K562 (cell line): ENCODE data around the gene CLEC12A. TPM values are rescaled to one million over a fixed set of nuclear protein-coding genes. Genes with fewer than 3 reads are reported as not detected.

Experiments
- ATAC-seq: fragments of 200-7000 bp; cut with Tn5 transposase; 3 replicates; pipeline ENCODE4 v1.9.1; 2020; ENCODE audit warnings: moderate library complexity
- BruUV-seq: library from RNA; stranded (reverse); fragments of 400-500 nt; replicated peaks from 2 replicates; lab custom pipeline; 2021; lab: Mats Ljungman, UMichigan
- CTCF ChIA-PET: fragments of 300-600 bp; formaldehyde crosslinking; extraction: SDS; loops from one replicate; lab custom pipeline; 2021; ENCODE audit warnings: low intra/inter-chr PET ratio; lab: Yijun Ruan, JAX
- POLR2A ChIA-PET: fragments of 300-600, 350-650 bp; sonication (Branson Sonifier 250); formaldehyde crosslinking; extraction: SDS; loops from one replicate; lab custom pipeline; 2021; ENCODE audit warnings: antibody characterized with exemption, inconsistent platforms; lab: Yijun Ruan, JAX
- DNase-seq, 4 experiments: peaks; one replicate each; pipeline versions ENCODE4 v3.0.0 to v3.0.0-alpha.2; 2011 to 2018; ENCODE audit warnings: low spot score in 3 of 4, mixed read lengths in 3 of 4; ENCODE audit errors: extremely low read depth in 1 of 4
- FAIRE-seq: peaks from 2 replicates; lab custom pipeline; 2011; peaks lifted over from hg19 to GRCh38; lab: Jason Lieb, UNC
- H2AFZ ChIP-seq: 2 replicates; pipeline ENCODE4 v1.6.0; 2011; ENCODE audit warnings: low read depth, low read length, control low read depth, inconsistent platforms
- H3K27ac ChIP-seq: fragments of 200-600 bp; 3 replicates; pipeline ENCODE4 v1.8.0; 2011; ENCODE audit warnings: low read depth, mild to moderate bottlenecking, control low read depth, inconsistent platforms, low read length, moderate library complexity, mixed read lengths; ENCODE audit errors: extremely low read depth
- H3K27me3 ChIP-seq, 2 experiments: fragments of 300-600 bp in 1 of 2; 2 replicates in 1 of 2; 3 replicates in 1 of 2; pipeline versions ENCODE4 v1.6.0 to v1.8.0; 2011; ENCODE audit warnings: inconsistent platforms in 2 of 2, low read length in 2 of 2, mild to moderate bottlenecking in 1 of 2, mixed read lengths in 1 of 2, moderate library complexity in 1 of 2; ENCODE audit not compliant: control insufficient read depth in 2 of 2, insufficient read depth in 2 of 2
- H3K36me3 ChIP-seq: fragments of 300-600 bp; 3 replicates; pipeline ENCODE4 v1.8.0; 2011; ENCODE audit warnings: mild to moderate bottlenecking, low read length, inconsistent platforms; ENCODE audit not compliant: control insufficient read depth, insufficient read depth
- H3K4me1 ChIP-seq, 2 experiments: fragments of 200-600 bp in 1 of 2; replicated peaks in 1 of 2; 2 replicates in 1 of 2; 3 replicates in 1 of 2; pipeline versions ENCODE4 v1.5.1 to v1.8.0; 2011; ENCODE audit warnings: inconsistent platforms in 2 of 2, low read length in 2 of 2, mild to moderate bottlenecking in 1 of 2, mixed read lengths in 1 of 2, moderate library complexity in 1 of 2; ENCODE audit not compliant: control insufficient read depth in 2 of 2, insufficient read depth in 2 of 2
- H3K4me2 ChIP-seq: 2 replicates; pipeline ENCODE4 v1.6.1; 2011; ENCODE audit warnings: low read length, control low read depth, inconsistent platforms, mixed read lengths; ENCODE audit not compliant: insufficient read depth
- H3K4me3 ChIP-seq: fragments of 200-600 bp; sonication (generic), shearing (Covaris generic); 2 replicates; pipeline ENCODE4 v1.5.1; 2016; ENCODE audit warnings: control low read depth, inconsistent platforms
- H3K79me2 ChIP-seq: fragments of 200-600 bp; 3 replicates; pipeline ENCODE4 v1.8.0; 2011; ENCODE audit warnings: low read length, inconsistent platforms; ENCODE audit not compliant: control insufficient read depth, insufficient read depth
- H3K9ac ChIP-seq, 2 experiments: 2 replicates each; pipeline versions ENCODE4 v1.6.0 to v1.6.1; 2011; ENCODE audit warnings: low read depth in 2 of 2, low read length in 2 of 2, control low read depth in 1 of 2, inconsistent platforms in 1 of 2, mild to moderate bottlenecking in 1 of 2, mixed read lengths in 1 of 2; ENCODE audit not compliant: insufficient read depth in 1 of 2
- H3K9me1 ChIP-seq: one replicate; pipeline ENCODE4 v1.6.0; 2011; ENCODE audit warnings: inconsistent platforms, mild to moderate bottlenecking, low read length, moderate library complexity; ENCODE audit not compliant: control insufficient read depth, insufficient read depth
- H3K9me3 ChIP-seq: replicated peaks from 2 replicates; pipeline ENCODE4 v1.5.1; 2011; ENCODE audit warnings: low read depth, low read length, inconsistent platforms; ENCODE audit not compliant: control insufficient read depth, insufficient read depth
- H4K20me1 ChIP-seq: replicated peaks from 2 replicates; pipeline ENCODE4 v1.6.1; 2011; ENCODE audit warnings: low read length, inconsistent platforms, mixed read lengths; ENCODE audit not compliant: control insufficient read depth, insufficient read depth
- ATF1 ChIP-seq, 2 experiments: fragments of 450-650 bp in 1 of 2; IDR thresholded peaks; 2 replicates each; pipeline ENCODE4 v1.6.1; 2016; ENCODE audit warnings: missing compliant biosample characterization in 1 of 2, missing genetic modification characterization in 1 of 2
- FOXJ2 ChIP-seq: fragments of 200-800 bp; sonication (Bioruptor generic); IDR thresholded peaks from 2 replicates; pipeline ENCODE4 v1.6.1; 2016; ENCODE audit warnings: missing genetic modification characterization, missing compliant biosample characterization
- HNRNPK ChIP-seq: fragments of 200-400 bp; formaldehyde crosslinking; IDR thresholded peaks from one replicate; pipeline ENCODE4 v1.6.1; 2018; ENCODE audit warnings: mild to moderate bottlenecking, low read depth, low read length; ENCODE audit not compliant: poor library complexity, severe bottlenecking
- MITF ChIP-seq: IDR thresholded peaks from 2 replicates; pipeline ENCODE4 v1.6.1; 2014; ENCODE audit warnings: antibody characterized with exemption
- SP1 ChIP-seq: sonication (generic); formaldehyde crosslinking; IDR thresholded peaks from 2 replicates; pipeline ENCODE4 v1.8.1; 2022; ENCODE audit warnings: mild to moderate bottlenecking, missing genetic modification reagents
- TAF7 ChIP-seq: fragments of 450-650 bp; IDR thresholded peaks from 2 replicates; pipeline ENCODE4 v1.6.1; 2016; ENCODE audit warnings: missing genetic modification characterization, missing compliant biosample characterization
- ZBTB33 ChIP-seq: sonication (generic); formaldehyde crosslinking; IDR thresholded peaks from 2 replicates; pipeline ENCODE4 v1.8.1; 2023; ENCODE audit warnings: mild to moderate bottlenecking, missing genetic modification reagents
- ZNF175 ChIP-seq: fragments of 200-800 bp; sonication (Bioruptor generic); IDR thresholded peaks from 2 replicates; pipeline ENCODE4 v1.6.1; 2016; ENCODE audit warnings: low read depth, mild to moderate bottlenecking, missing genetic modification characterization, missing compliant biosample characterization
- ZNF280B ChIP-seq: fragments of 250-450 bp; sonication (Bioruptor Pico); IDR thresholded peaks from 2 replicates; pipeline ENCODE4 v1.5.1; 2021; ENCODE audit warnings: mild to moderate bottlenecking
- ZNF551 ChIP-seq: fragments of 250-450 bp; sonication (Bioruptor Pico); IDR thresholded peaks from 2 replicates; pipeline ENCODE4 v1.5.0; 2021; ENCODE audit warnings: mild to moderate bottlenecking, moderate library complexity
- WGBS: fragments of 100-300 bp; shearing (Covaris generic); methylation state at CpG from one replicate; pipeline ENCODE4 v1.1.6; 2016; ENCODE audit warnings: low coverage, mixed read lengths; ENCODE audit not compliant: insufficient coverage; ENCODE audit errors: missing lambda C conversion rate; 5-methylcytosine and 5-hydroxymethylcytosine counted together
- in situ Hi-C: fragments of 300-500 bp; cut with MboI; formaldehyde crosslinking; loops from 4 replicates; pipeline ENCODE4 v1.15.0; 2018; ENCODE audit warnings: inconsistent platforms, mixed read lengths
- intact Hi-C: fragments of 100-400 bp; cut with micrococcal nuclease; formaldehyde crosslinking; loops from 2 replicates; pipeline ENCODE4 v1.14.2; 2022
- polyA plus RNA-seq, 8 experiments: library from polyadenylated mRNA; depleted of rRNA in 4 of 8; stranded (reverse) in 5 of 8; unstranded in 3 of 8; fragments of >200 nt; fragmentation: Nextera tagmentation in 2 of 8; fragmentation: Illumina TruSeq in 1 of 8; extraction: Ambion mirVana in 2 of 8; extraction: Trizol in 1 of 8; gene quantifications; 2 replicates each; pipeline versions ENCODE4 v1.2.1 to v1.2.3, GENCODE V29; 2011 to 2014; ENCODE audit warnings: inconsistent platforms in 1 of 8, missing spikeins in 1 of 8
- total RNA-seq, 7 experiments: library from RNA; depleted of rRNA in 6 of 7; stranded (reverse); fragments of >200 nt in 6 of 7; fragmentation: Illumina TruSeq in 2 of 7; extraction: Trizol in 2 of 7; gene quantifications; 2 replicates each; pipeline versions ENCODE4 v1.2.1 to v1.2.3, GENCODE V29; 2011 to 2021; ENCODE audit warnings: low replicate concordance in 1 of 7

The CLEC12A gene
- total and polyA plus RNA-seq, 9 of the 15 experiments (the other 6 are each of a cell fraction or from before 2014, with no cell fraction given), result not detected

- TF ChIP-seq ZBTB33 (CRISPR knock-in tag) (no peak), SP1 (CRISPR knock-in tag) (no peak), ZNF280B (CRISPR knock-in tag) (no peak), ZNF175 (CRISPR knock-in tag) (no peak), ATF1 (CRISPR knock-in tag; IDR thresholded peaks at IDR 0.05) (no peak), ATF1 (tag; IDR thresholded peaks at IDR 0.05) (no peak), FOXJ2 (tag) (no peak)
Measured at GRCh38 chr12:10012630-10013330, 41.6 kb downstream of the CLEC12A start (continued).

GRCh38 chr12:10015450-10015849, 44.2 kb downstream of the CLEC12A start:
- Histone ChIP-seq H3K4me1 (no peaks in the 10 kb centered on the region), H3K36me3 (no peaks in the 10 kb centered on the region), H3K79me2 (no peaks in the 10 kb centered on the region), H3K9me3 (no peaks in the 10 kb centered on the region), H3K27me3 (no peaks in the 10 kb centered on the region), H3K9ac (no peak overlapping the region), H3K27ac (no peak overlapping the region), H4K20me1 (no peaks in the 10 kb centered on the region), H3K9me1 (no peaks in the 10 kb centered on the region)
- no TSS peak for BruUV-seq
- CTCF ChIA-PET, result no interaction called here
- in situ Hi-C loops, result no loop called here
- no peak for DNase-seq
- TF ChIP-seq TAF7 (tag) (no peak), ZNF551 (CRISPR knock-in tag) (no peak), MITF (no peak), HNRNPK (no peak)
- TF ChIP-seq, all 486 proteins: peak for 0
- H2AFZ ChIP-seq, result no peak overlapping the region
- ATAC-seq (no peak), FAIRE-seq (no peak)
- POLR2A ChIA-PET, result no interaction called here
- WGBS, result 14% methylated on average over 2 of the region's 4 CpGs
- H3K4me2 ChIP-seq, result no peak overlapping the region
- no peak overlapping the region for H3K4me3 ChIP-seq
- intact Hi-C loops, result no loop called here
